Activated T-cell treated with anti-CD3 and anti-CD28 coated beads for 4 hours (primary cell): ENCODE results near the gene MPHOSPH8.
"Not testable (repeated sequence)": the region's sequence is repeated elsewhere in the genome, so short reads cannot be mapped to it uniquely, and the experiment has no call there.

Experiments used
- DNase-seq: peaks from one replicate; pipeline ENCODE4 v3.0.0-alpha.2; 2020

Gene MPHOSPH8

GRCh38 chr13:19691447-19691846 lies 58.0 kb downstream of the MPHOSPH8 start:
- DNase-seq, result not testable (repeated sequence)

GRCh38 chr13:19695428-19695827 lies 62.0 kb downstream of the MPHOSPH8 start:
- DNase-seq, result no peak

- DNase-seq, result no peak
These were observed 62.4 kb downstream of the MPHOSPH8 start for GRCh38 chr13:19695829-19696228.

GRCh38 chr13:19700963-19701362 lies 67.5 kb downstream of the MPHOSPH8 start:
- DNase-seq, result not testable (repeated sequence)

- DNase-seq, result not testable (repeated sequence)
These were observed 68.2 kb downstream of the MPHOSPH8 start for GRCh38 chr13:19701619-19702018.

- not testable (repeated sequence) for DNase-seq
These were observed 70.8 kb downstream of the MPHOSPH8 start for GRCh38 chr13:19704256-19704655.

- DNase-seq, result not testable (repeated sequence)
These were observed 75.6 kb downstream of the MPHOSPH8 start for GRCh38 chr13:19709039-19709438.

GRCh38 chr13:19709782-19710181 lies 76.3 kb downstream of the MPHOSPH8 start:
- DNase-seq, result not testable (repeated sequence)

- no peak for DNase-seq
These were observed 79.9 kb downstream of the MPHOSPH8 start for GRCh38 chr13:19713186-19713965.

GRCh38 chr13:19720039-19720438 lies 86.6 kb downstream of the MPHOSPH8 start:
- DNase-seq, result no peak
